SK-N-SH (cell line): ENCODE data around the gene NNT. TPM values are rescaled to one million over a fixed set of nuclear protein-coding genes. Genes with fewer than 3 reads are reported as not detected.

Experiments
- CTCF ChIA-PET: fragments of 300-600, 350-600 bp; formaldehyde crosslinking; extraction: SDS; loops from one replicate; lab custom pipeline; 2021; lab: Yijun Ruan, JAX
- POLR2A ChIA-PET: fragments of 350-600 bp; sonication (Branson Sonifier 250); formaldehyde crosslinking; extraction: SDS; loops from one replicate; lab custom pipeline; 2020; ENCODE audit warnings: antibody characterized with exemption, inconsistent platforms; lab: Yijun Ruan, JAX
- DNase-seq: peaks from one replicate; pipeline ENCODE4 v3.0.0; 2012
- H2AFZ ChIP-seq: fragments of 200-600 bp; sonication (generic); 2 replicates; pipeline ENCODE4 v1.8.1; 2016; ENCODE audit warnings: antibody characterized with exemption, mild to moderate bottlenecking, low read depth
- H3F3A ChIP-seq: fragments of 200-600 bp; sonication (generic); replicated peaks from 2 replicates; pipeline ENCODE3; 2016; ENCODE audit warnings: antibody characterized with exemption, mild to moderate bottlenecking; ENCODE audit not compliant: insufficient read depth
- H3K27ac ChIP-seq, 2 experiments: fragments of 200-500 bp in 1 of 2; fragments of 200-600 bp in 1 of 2; sonication (Bioruptor generic) in 1 of 2; sonication (generic), shearing (Covaris generic) in 1 of 2; 2 replicates each; pipeline versions ENCODE4 v1.5.1 to v1.6.1; 2014 to 2016; ENCODE audit warnings: low read depth in 2 of 2, inconsistent platforms in 1 of 2, low read length in 1 of 2, mild to moderate bottlenecking in 1 of 2, mixed read lengths in 1 of 2
- H3K27me3 ChIP-seq: fragments of 200-600 bp; sonication (generic), shearing (Covaris generic); 2 replicates; pipeline ENCODE4 v1.6.1; 2016; ENCODE audit warnings: mixed run types; ENCODE audit not compliant: insufficient read depth
- H3K36me3 ChIP-seq, 2 experiments: fragments of 200-500 bp in 1 of 2; fragments of 200-600 bp in 1 of 2; sonication (Bioruptor generic) in 1 of 2; sonication (generic) in 1 of 2; replicated peaks in 1 of 2; 2 replicates each; pipeline versions ENCODE3 to v1.5.1; 2014 to 2016; ENCODE audit warnings: low read length in 1 of 2, mild to moderate bottlenecking in 1 of 2; ENCODE audit not compliant: insufficient read depth in 2 of 2, control insufficient read depth in 1 of 2
- H3K4me1 ChIP-seq, 2 experiments: fragments of 200-500 bp in 1 of 2; fragments of 200-600 bp in 1 of 2; sonication (Bioruptor generic) in 1 of 2; sonication (generic), shearing (Covaris generic) in 1 of 2; 2 replicates each; pipeline versions ENCODE4 v1.5.1 to v1.6.1; 2014 to 2016; ENCODE audit warnings: low read depth in 1 of 2, low read length in 1 of 2, mixed run types in 1 of 2; ENCODE audit not compliant: insufficient read depth in 2 of 2, control insufficient read depth in 1 of 2
- H3K4me2 ChIP-seq: fragments of 200-600 bp; sonication (generic), shearing (Covaris generic); 2 replicates; pipeline ENCODE4 v1.6.1; 2017; ENCODE audit warnings: mixed run types
- H3K4me3 ChIP-seq, 2 experiments: fragments of 200-500 bp in 1 of 2; fragments of 200-600 bp in 1 of 2; sonication (Bioruptor generic) in 1 of 2; sonication (generic), shearing (Covaris generic) in 1 of 2; 2 replicates each; pipeline versions ENCODE4 v1.5.1 to v1.8.1; 2014 to 2016; ENCODE audit warnings: low read depth in 2 of 2, inconsistent platforms in 1 of 2, low read length in 1 of 2, mild to moderate bottlenecking in 1 of 2, mixed read lengths in 1 of 2, moderate library complexity in 1 of 2
- H3K79me2 ChIP-seq: fragments of 200-600 bp; sonication (generic); 2 replicates; pipeline ENCODE4 v1.8.1; 2017; ENCODE audit warnings: mild to moderate bottlenecking; ENCODE audit not compliant: insufficient read depth
- H3K9ac ChIP-seq: fragments of 200-600 bp; sonication (generic); 2 replicates; pipeline ENCODE4 v1.6.1; 2017; ENCODE audit warnings: mixed run types
- H3K9me2 ChIP-seq: fragments of 200-600 bp; sonication (generic); 2 replicates; pipeline ENCODE4 v1.6.1; 2017; ENCODE audit warnings: mixed run types
- H3K9me3 ChIP-seq: fragments of 200-600 bp; sonication (generic); 2 replicates; pipeline ENCODE4 v1.6.1; 2017; ENCODE audit warnings: mixed run types, mild to moderate bottlenecking, moderate library complexity
- H4K20me1 ChIP-seq: fragments of 200-600 bp; sonication (generic); 2 replicates; pipeline ENCODE4 v1.6.1; 2017; ENCODE audit warnings: mild to moderate bottlenecking, mixed run types; ENCODE audit not compliant: insufficient read depth
- FOXJ3 ChIP-seq: sonication (generic); formaldehyde crosslinking; IDR thresholded peaks from 2 replicates; pipeline ENCODE4 v1.5.1; 2020; ENCODE audit warnings: mild to moderate bottlenecking, missing genetic modification reagents
- JUND ChIP-seq: IDR thresholded peaks from 2 replicates; pipeline ENCODE4 v1.4.0; 2012
- RCOR1 ChIP-seq: fragments of 150-350 bp; IDR thresholded peaks from 2 replicates; pipeline ENCODE4 v1.6.1; 2017; ENCODE audit warnings: antibody characterized with exemption, low read length
- RXRA ChIP-seq: IDR thresholded peaks from 2 replicates; pipeline ENCODE4 v1.4.0; 2012; ENCODE audit warnings: low read depth, mild to moderate bottlenecking, borderline replicate concordance
- WGBS: methylation state at CpG from one replicate; pipeline ENCODE4 v1.1.6; 2017; ENCODE audit warnings: low lambda C conversion rate; 5-methylcytosine and 5-hydroxymethylcytosine counted together
- polyA plus RNA-seq, 3 experiments: library from polyadenylated mRNA; depleted of rRNA; stranded (reverse); fragments of >200 nt; gene quantifications; 2 replicates each; pipeline ENCODE4 v1.2.3, GENCODE V29; 2012
- TF ChIP-seq, protein P1 (sequence below): IDR thresholded peaks from 2 replicates; pipeline ENCODE4 v1.4.0; 2012; ENCODE audit warnings: low read depth, borderline replicate concordance
- TF ChIP-seq, protein P2 (sequence below): fragments of 150-350 bp; IDR thresholded peaks from 2 replicates; pipeline ENCODE4 v1.6.1; 2016; ENCODE audit warnings: mild to moderate bottlenecking, low read depth, low read length
- TF ChIP-seq, protein P3 (sequence below): IDR thresholded peaks from 2 replicates; pipeline ENCODE4; 2012

The NNT gene
- polyA plus RNA-seq, 1 of the 3 experiments (the other 2 are of a cell fraction) = 21.9 TPM

DNA sequence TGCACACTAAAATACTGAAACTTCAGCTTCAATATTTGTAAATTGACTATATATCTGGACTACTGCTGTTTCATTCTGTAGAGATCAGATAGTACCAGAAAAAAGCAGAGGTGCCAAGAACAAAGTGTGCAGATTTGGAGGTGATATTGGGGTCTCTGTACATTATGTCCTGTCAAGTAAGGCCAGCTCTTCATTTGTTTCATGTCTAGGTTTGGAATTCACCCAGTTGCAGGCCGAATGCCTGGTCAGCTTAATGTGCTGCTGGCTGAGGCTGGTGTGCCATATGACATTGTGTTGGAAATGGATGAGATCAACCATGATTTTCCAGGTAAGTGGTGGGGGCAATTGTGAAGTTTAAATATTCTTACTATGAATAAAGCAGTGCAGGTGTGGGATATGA, 96.9 kb downstream of the NNT start:
- Histone ChIP-seq H3K27ac (no peak overlapping the region), H3F3A (no peaks in the 10 kb centered on the region), H3K4me1 (peaks cover 0 to 5% of the 10 kb centered on the region in 2 experiments; a peak in 3 of 4 replicates), H3K27me3 (no peaks in the 10 kb centered on the region), H3K9me2 (no peaks in the 10 kb centered on the region), H3K4me3 (no peak overlapping the region), H2AFZ (no peak overlapping the region), H3K9ac (no peak overlapping the region), H3K36me3 (peaks cover 21 to 24% of the 10 kb centered on the region in 2 experiments), H4K20me1 (no peaks in the 10 kb centered on the region), H3K9me3 (no peaks in the 10 kb centered on the region), H3K4me2 (no peak overlapping the region), H3K79me2 (no peaks in the 10 kb centered on the region)
- CTCF ChIA-PET = interaction anchor here (0.7 to 1.4 kb wide), 3 partner anchors 9 to 1592 kb away, joined by 3 to 4 read pairs (median 3); no protein-coding TSS in a partner anchor
- WGBS = 94% methylated on average over 1 of the region's 1 CpG
- POLR2A ChIA-PET = no interaction called here
- DNase-seq = no peak
- TF ChIP-seq, protein P1, sequence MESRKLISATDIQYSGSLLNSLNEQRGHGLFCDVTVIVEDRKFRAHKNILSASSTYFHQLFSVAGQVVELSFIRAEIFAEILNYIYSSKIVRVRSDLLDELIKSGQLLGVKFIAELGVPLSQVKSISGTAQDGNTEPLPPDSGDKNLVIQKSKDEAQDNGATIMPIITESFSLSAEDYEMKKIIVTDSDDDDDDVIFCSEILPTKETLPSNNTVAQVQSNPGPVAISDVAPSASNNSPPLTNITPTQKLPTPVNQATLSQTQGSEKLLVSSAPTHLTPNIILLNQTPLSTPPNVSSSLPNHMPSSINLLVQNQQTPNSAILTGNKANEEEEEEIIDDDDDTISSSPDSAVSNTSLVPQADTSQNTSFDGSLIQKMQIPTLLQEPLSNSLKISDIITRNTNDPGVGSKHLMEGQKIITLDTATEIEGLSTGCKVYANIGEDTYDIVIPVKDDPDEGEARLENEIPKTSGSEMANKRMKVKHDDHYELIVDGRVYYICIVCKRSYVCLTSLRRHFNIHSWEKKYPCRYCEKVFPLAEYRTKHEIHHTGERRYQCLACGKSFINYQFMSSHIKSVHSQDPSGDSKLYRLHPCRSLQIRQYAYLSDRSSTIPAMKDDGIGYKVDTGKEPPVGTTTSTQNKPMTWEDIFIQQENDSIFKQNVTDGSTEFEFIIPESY = no peak
- TF ChIP-seq JUND = no peak
- TF ChIP-seq, protein P2, sequence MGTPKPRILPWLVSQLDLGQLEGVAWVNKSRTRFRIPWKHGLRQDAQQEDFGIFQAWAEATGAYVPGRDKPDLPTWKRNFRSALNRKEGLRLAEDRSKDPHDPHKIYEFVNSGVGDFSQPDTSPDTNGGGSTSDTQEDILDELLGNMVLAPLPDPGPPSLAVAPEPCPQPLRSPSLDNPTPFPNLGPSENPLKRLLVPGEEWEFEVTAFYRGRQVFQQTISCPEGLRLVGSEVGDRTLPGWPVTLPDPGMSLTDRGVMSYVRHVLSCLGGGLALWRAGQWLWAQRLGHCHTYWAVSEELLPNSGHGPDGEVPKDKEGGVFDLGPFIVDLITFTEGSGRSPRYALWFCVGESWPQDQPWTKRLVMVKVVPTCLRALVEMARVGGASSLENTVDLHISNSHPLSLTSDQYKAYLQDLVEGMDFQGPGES = no peak
- no peak for TF ChIP-seq RCOR1
- TF ChIP-seq, protein P3, sequence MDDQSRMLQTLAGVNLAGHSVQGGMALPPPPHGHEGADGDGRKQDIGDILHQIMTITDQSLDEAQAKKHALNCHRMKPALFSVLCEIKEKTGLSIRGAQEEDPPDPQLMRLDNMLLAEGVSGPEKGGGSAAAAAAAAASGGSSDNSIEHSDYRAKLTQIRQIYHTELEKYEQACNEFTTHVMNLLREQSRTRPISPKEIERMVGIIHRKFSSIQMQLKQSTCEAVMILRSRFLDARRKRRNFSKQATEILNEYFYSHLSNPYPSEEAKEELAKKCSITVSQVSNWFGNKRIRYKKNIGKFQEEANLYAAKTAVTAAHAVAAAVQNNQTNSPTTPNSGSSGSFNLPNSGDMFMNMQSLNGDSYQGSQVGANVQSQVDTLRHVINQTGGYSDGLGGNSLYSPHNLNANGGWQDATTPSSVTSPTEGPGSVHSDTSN = no peak
- TF ChIP-seq RXRA = no peak

DNA sequence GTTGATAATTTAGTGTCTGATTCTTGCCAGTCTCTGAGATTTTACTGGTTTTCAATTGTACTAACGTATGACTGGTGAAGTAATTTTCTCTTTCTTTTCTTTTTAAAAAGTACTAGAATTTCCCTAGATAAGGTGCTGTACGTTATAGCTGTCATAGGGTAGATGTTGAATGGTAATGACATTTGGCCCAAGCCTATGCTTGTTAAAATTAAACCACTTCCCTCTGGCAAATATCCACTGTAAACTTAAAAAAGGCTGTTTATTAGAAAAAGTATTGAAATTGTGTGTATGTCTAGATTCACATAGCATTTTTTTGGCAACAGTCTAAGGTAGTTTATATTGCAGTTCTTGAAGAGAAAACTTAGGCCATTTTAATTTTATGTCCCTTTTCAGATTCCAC, 97.6 kb downstream of the NNT start:
- CTCF ChIA-PET = interaction anchor here (1.3 to 1.4 kb wide), 2 partner anchors 29 to 69 kb away, joined by 3 to 4 read pairs; no protein-coding TSS in a partner anchor
- Histone ChIP-seq H3K4me1 (peaks cover 0 to 5% of the 10 kb centered on the region in 2 experiments; a peak in 3 of 4 replicates), H3F3A (no peaks in the 10 kb centered on the region), H3K9ac (no peak overlapping the region), H3K9me3 (no peaks in the 10 kb centered on the region), H2AFZ (no peak overlapping the region), H3K9me2 (no peaks in the 10 kb centered on the region), H3K27me3 (no peaks in the 10 kb centered on the region), H3K27ac (no peak overlapping the region), H3K4me2 (no peak overlapping the region), H3K36me3 (peaks cover 25 to 31% of the 10 kb centered on the region in 2 experiments), H3K4me3 (no peak overlapping the region), H3K79me2 (no peaks in the 10 kb centered on the region), H4K20me1 (no peaks in the 10 kb centered on the region)
- TF ChIP-seq, protein P2 = no peak
- TF ChIP-seq FOXJ3 (CRISPR knock-in tag) = no peak
- DNase-seq = no peak
- POLR2A ChIA-PET = no interaction called here
- 94% methylated on average over 2 of the region's 2 CpGs for WGBS
